Tibial nerve (tissue), 4 donors: ENCODE data around the gene ZNF777. TPM values are rescaled to one million over a fixed set of nuclear protein-coding genes. Genes with fewer than 3 reads are reported as not detected.

Experiments
- DNase-seq, 2 donors: peaks; one replicate each; pipeline ENCODE4 v3.0.0-alpha.2; 2019; ENCODE audit warnings: low spot score in 2 of 2
- H3K27ac ChIP-seq, 4 donors: fragments of 200-600 bp; sonication (generic) in 3 of 4; one replicate each; pipeline ENCODE4 v1.5.1; 2017 to 2019; ENCODE audit warnings: mild to moderate bottlenecking in 1 of 4
- H3K27me3 ChIP-seq, 2 donors: fragments of 200-600 bp; sonication (generic) in 1 of 2; one replicate each; pipeline versions ENCODE4 v1.5.1 to v1.6.0; 2017 to 2019
- H3K36me3 ChIP-seq, 3 donors: fragments of 200-600 bp; sonication (generic); one replicate each; pipeline ENCODE4 v1.5.1; 2018 to 2019
- H3K4me1 ChIP-seq, 4 donors: fragments of 200-600 bp; sonication (generic) in 3 of 4; one replicate each; pipeline ENCODE4 v1.5.1; 2017 to 2019
- H3K4me3 ChIP-seq, 4 donors: fragments of 200-600 bp; sonication (generic) in 3 of 4; one replicate each; pipeline ENCODE4 v1.5.1; 2017 to 2019; ENCODE audit warnings: mild to moderate bottlenecking in 1 of 4, moderate library complexity in 1 of 4
- H3K9me3 ChIP-seq, 4 donors: fragments of 200-600 bp; sonication (generic) in 3 of 4; one replicate each; pipeline ENCODE4 v1.5.1; 2017 to 2019
- EP300 ChIP-seq, 2 donors: sonication (generic); formaldehyde crosslinking; IDR thresholded peaks; one replicate each; pipeline ENCODE4 v1.6.1; 2017; ENCODE audit warnings: antibody characterized with exemption in 2 of 2, mild to moderate bottlenecking in 1 of 2
- POLR2A ChIP-seq, 2 donors: fragments of 450-650 bp; IDR thresholded peaks; one replicate each; pipeline ENCODE4 v1.6.1; 2017; ENCODE audit warnings: antibody characterized with exemption in 2 of 2, mild to moderate bottlenecking in 2 of 2, moderate library complexity in 2 of 2
- WGBS, 2 donors: methylation state at CpG; one replicate each; pipeline ENCODE4 v1.1.5; 2018; 5-methylcytosine and 5-hydroxymethylcytosine counted together
- total RNA-seq, 4 donors: library from RNA; depleted of rRNA; stranded (reverse); fragments of >200 nt; gene quantifications; one replicate each; pipeline ENCODE4 v1.1.0, GENCODE V29; 2016
- TF ChIP-seq, protein P1 (sequence below), 5 experiments: fragments of 200-600 bp in 3 of 5; fragments of 450-650 bp in 2 of 5; sonication (generic) in 3 of 5; IDR thresholded peaks; one replicate each; pipeline ENCODE4 v1.5.1; 2016 to 2019; ENCODE audit warnings: antibody characterized with exemption in 5 of 5, mild to moderate bottlenecking in 3 of 5, moderate library complexity in 2 of 5

The ZNF777 gene
- total RNA-seq, 4 donors from 2014 or later = 7.3 to 12.2 (median 9.6) TPM

DNA sequence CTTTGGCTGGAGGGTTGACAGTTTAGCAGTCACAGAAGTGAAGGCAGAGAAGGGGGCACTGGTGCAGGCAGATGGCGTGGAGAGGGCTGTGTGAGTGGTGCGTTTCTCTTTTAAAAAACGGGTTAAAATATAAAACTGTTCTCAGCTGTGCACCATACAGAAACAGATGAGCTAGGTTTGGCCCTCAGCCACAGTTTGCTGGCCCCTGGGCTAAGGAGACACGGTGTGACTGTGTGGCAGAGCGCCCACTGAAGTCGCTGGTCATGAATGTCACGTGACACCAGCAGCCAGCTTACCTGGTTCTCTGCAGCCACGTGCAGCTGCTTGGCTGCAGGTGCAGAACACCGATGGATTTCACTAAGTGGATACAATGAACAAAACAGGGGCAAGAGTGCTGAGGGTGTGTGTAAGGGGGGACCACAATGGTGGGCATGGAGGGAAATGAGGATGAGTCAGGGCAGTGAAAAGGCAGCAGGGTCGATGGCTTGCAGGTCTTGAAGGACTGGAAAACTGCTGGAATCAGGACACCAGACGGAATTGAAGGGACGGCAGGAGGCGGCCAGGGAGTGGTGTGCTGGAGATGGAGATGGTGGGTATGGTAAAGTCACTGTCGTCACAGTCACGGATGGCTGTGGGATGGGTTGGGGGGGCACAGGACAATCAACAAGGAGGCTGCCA, 29.4 kb upstream of the ZNF777 start:
- H3K4me1 ChIP-seq = peaks cover 0 to 8% (median 1%) of the 10 kb centered on the region in 4 donors
- WGBS, 2 donors = 89 to 91% methylated on average over 15 of the region's 15 CpGs
- DNase-seq = no peak
- peaks cover 3 to 81% (median 36%) of the 10 kb centered on the region in 3 donors for H3K36me3 ChIP-seq
- H3K27ac ChIP-seq = no peak overlapping the region
- TF ChIP-seq EP300 (IDR thresholded peaks at IDR 0.05) (no peak), POLR2A (IDR thresholded peaks at IDR 0.05) (no peak)
- TF ChIP-seq, protein P1, sequence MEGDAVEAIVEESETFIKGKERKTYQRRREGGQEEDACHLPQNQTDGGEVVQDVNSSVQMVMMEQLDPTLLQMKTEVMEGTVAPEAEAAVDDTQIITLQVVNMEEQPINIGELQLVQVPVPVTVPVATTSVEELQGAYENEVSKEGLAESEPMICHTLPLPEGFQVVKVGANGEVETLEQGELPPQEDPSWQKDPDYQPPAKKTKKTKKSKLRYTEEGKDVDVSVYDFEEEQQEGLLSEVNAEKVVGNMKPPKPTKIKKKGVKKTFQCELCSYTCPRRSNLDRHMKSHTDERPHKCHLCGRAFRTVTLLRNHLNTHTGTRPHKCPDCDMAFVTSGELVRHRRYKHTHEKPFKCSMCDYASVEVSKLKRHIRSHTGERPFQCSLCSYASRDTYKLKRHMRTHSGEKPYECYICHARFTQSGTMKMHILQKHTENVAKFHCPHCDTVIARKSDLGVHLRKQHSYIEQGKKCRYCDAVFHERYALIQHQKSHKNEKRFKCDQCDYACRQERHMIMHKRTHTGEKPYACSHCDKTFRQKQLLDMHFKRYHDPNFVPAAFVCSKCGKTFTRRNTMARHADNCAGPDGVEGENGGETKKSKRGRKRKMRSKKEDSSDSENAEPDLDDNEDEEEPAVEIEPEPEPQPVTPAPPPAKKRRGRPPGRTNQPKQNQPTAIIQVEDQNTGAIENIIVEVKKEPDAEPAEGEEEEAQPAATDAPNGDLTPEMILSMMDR (IDR thresholded peaks at IDR 0.05) = no peak
- no peak overlapping the region for H3K4me3 ChIP-seq
- H3K27me3 ChIP-seq = no peaks in the 10 kb centered on the region
- H3K9me3 ChIP-seq = no peaks in the 10 kb centered on the region

DNA sequence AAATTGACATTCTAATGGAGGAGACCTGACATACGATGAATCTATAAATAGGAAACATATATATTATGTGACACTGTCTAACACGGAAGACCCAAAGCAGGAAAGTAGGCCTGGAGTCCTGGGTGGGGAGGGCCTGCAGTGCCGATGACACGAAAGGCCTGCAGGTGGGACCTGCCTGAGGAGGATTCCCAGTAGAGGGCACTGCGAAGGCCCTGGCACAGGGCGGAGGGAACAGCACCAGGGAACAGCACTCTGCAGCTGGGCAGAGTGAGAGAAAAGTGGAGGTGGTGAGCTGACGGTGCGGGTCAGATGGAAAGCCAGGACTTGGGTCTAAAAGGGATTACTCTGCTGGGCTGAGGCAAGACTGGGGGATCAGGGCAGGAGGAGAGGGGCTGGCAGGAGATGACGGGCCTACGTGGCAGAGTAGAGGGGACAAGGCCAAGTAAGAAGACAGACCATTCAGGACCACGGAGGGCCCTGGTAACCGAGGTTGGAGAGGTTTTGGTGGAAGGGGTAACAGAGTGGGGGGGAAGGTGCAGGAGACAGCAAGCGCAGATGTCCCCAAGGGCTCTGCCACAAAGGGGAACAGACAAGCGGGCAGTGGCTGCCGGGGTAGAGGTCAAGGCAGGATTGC, 28.6 kb upstream of the ZNF777 start:
- Histone ChIP-seq H3K36me3 (peaks cover 3 to 82% (median 36%) of the 10 kb centered on the region in 3 donors), H3K4me1 (peaks cover 0 to under 1% (median 0%) of the 10 kb centered on the region in 4 donors), H3K9me3 (no peaks in the 10 kb centered on the region), H3K27me3 (no peaks in the 10 kb centered on the region), H3K27ac (no peak overlapping the region), H3K4me3 (no peak overlapping the region)
- TF ChIP-seq, protein P1 (IDR thresholded peaks at IDR 0.05) = no peak
- no peak for TF ChIP-seq POLR2A (IDR thresholded peaks at IDR 0.05)
- TF ChIP-seq EP300 (IDR thresholded peaks at IDR 0.05) = no peak
- WGBS, 2 donors = 84 to 85% methylated on average over 15 of the region's 15 CpGs
- no peak for DNase-seq

DNA sequence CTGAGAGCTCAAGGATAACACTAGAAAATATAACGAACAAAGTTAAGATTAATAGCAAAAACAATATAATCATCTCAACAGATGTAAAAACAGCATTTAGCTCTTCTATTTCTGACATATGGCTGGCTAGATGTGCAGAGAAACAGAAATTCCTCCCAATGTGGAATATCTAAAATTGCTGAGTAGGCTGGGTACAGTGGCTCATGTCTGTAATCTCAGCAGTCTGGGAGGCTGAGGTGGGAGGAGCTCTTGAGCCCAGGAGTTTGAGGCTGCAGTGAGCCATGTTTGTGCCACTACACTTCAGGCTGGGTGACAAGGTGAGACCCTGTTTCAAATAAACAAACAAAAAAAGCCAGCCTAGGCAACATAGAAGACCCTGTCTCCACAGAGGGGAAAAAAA, 18.7 kb upstream of the ZNF777 start:
- no peak overlapping the region for H3K27ac ChIP-seq
- H3K36me3 ChIP-seq = peaks cover 3 to 68% (median 10%) of the 10 kb centered on the region in 3 donors
- no peak overlapping the region for H3K4me3 ChIP-seq
- 100% methylated on average over 1 of the region's 1 CpG for WGBS, 2 donors
- DNase-seq = no peak
- no peaks in the 10 kb centered on the region for H3K27me3 ChIP-seq
- no peaks in the 10 kb centered on the region for H3K4me1 ChIP-seq
- H3K9me3 ChIP-seq = no peaks in the 10 kb centered on the region
- no peak for TF ChIP-seq EP300 (IDR thresholded peaks at IDR 0.05)
- TF ChIP-seq POLR2A (IDR thresholded peaks at IDR 0.05) = no peak
- TF ChIP-seq, protein P1 (IDR thresholded peaks at IDR 0.05) = no peak

DNA sequence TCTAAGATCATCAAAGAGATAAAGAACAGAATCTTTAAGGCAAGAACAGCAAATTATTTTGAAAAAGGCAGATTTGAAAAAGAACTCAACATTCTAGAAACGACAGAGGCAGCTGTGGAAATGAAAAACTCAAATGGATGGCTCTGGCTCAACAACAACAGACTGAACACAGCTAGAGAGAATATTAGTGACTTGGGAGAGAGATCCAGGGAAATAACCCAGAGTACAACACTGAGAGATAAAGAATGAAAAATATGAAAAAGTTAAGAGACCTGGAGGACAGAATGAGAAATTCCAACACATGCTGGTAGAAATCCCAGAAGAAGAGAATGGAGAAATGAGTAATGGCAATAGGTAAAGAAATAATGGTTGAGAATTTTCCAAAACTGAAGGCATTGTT, 17.9 kb upstream of the ZNF777 start:
- Histone ChIP-seq H3K9me3 (no peaks in the 10 kb centered on the region), H3K4me1 (no peaks in the 10 kb centered on the region), H3K4me3 (no peak overlapping the region), H3K36me3 (peaks cover 3 to 71% (median 15%) of the 10 kb centered on the region in 3 donors), H3K27ac (no peak overlapping the region), H3K27me3 (no peaks in the 10 kb centered on the region)
- 93 to 95% methylated on average over 1 of the region's 1 CpG for WGBS, 2 donors
- TF ChIP-seq, protein P1 (IDR thresholded peaks at IDR 0.05) = no peak
- TF ChIP-seq EP300 (IDR thresholded peaks at IDR 0.05) = no peak
- no peak for TF ChIP-seq POLR2A (IDR thresholded peaks at IDR 0.05)
- no peak for DNase-seq
